ENCODE data around the gene SPRY4. TPM values are rescaled to one million over a fixed set of nuclear protein-coding genes. Genes with fewer than 3 reads are reported as not detected.

Gene SPRY4
- 5.4 and 5.9 TPM in 2 replicates for total RNA-seq

- H3K4me1 ChIP-seq (ENCODE audit: insufficient read depth, low read length) = peaks cover 57% of the 10 kb centered on the region
- peaks cover 24% of the 10 kb centered on the region for H4K20me1 ChIP-seq (ENCODE audit: insufficient read depth, low read length)
- H3K9me3 ChIP-seq (ENCODE audit: low read depth, low read length) = no peaks in the 10 kb centered on the region
- TF ChIP-seq CTCF (IDR thresholded peaks at IDR 0.05; ENCODE audit: extremely low read depth, low read depth, low read length) = no peak
- H3K79me2 ChIP-seq (ENCODE audit: insufficient read depth, low read length) = peaks cover 77% of the 10 kb centered on the region
- H2AFZ ChIP-seq (ENCODE audit: low read length) = peak within 1 kb of the TSS; percentile 83
- no peaks in the 10 kb centered on the region for H3K36me3 ChIP-seq (ENCODE audit: insufficient read depth, low read length)
- H3K27ac ChIP-seq (ENCODE audit: low read depth, low read length) = peak within 1 kb of the TSS; percentile 95
- DNase-seq (ENCODE audit: insufficient read length, low spot score, missing footprints) = peak; percentile 94
- peak within 1 kb of the TSS; percentile 89 for H3K4me3 ChIP-seq (ENCODE audit: insufficient read depth, low read length)
- no peaks in the 10 kb centered on the region for H3K27me3 ChIP-seq (ENCODE audit: insufficient read depth, low read length)
- H3K4me2 ChIP-seq (ENCODE audit: insufficient read depth, low read length) = peak within 1 kb of the TSS; percentile 93
Measured at GRCh38 chr5:142324871-142325724, at the start of gene SPRY4. TSS of gene SPRY4 (minus strand) at chr5:142325021. CDS start at chr5:142315108, 9,913 bp downstream.

GRCh38 chr5:142368529-142368928 is 43.7 kb upstream of the SPRY4 start:
- no peak for TF ChIP-seq CTCF (IDR thresholded peaks at IDR 0.05; ENCODE audit: extremely low read depth, low read depth, low read length)
- Histone ChIP-seq H3K79me2 (ENCODE audit: insufficient read depth, low read length) (no peaks in the 10 kb centered on the region), H3K27me3 (ENCODE audit: insufficient read depth, low read length) (no peaks in the 10 kb centered on the region), H3K4me2 (ENCODE audit: insufficient read depth, low read length) (no peak overlapping the region), H4K20me1 (ENCODE audit: insufficient read depth, low read length) (no peaks in the 10 kb centered on the region), H3K36me3 (ENCODE audit: insufficient read depth, low read length) (no peaks in the 10 kb centered on the region), H3K4me3 (ENCODE audit: insufficient read depth, low read length) (no peak overlapping the region), H3K9me3 (ENCODE audit: low read depth, low read length) (no peaks in the 10 kb centered on the region), H3K27ac (ENCODE audit: low read depth, low read length) (no peak overlapping the region), H2AFZ (ENCODE audit: low read length) (no peak overlapping the region), H3K4me1 (ENCODE audit: insufficient read depth, low read length) (no peaks in the 10 kb centered on the region)
- DNase-seq (ENCODE audit: insufficient read length, low spot score, missing footprints) = no peak

- no peak overlapping the region for H3K4me2 ChIP-seq (ENCODE audit: insufficient read depth, low read length)
Measured at GRCh38 chr5:142366007-142366406, 41.2 kb upstream of the SPRY4 start.

More at GRCh38 chr5:142366007-142366406, 41.2 kb upstream of the SPRY4 start:
- no peak for DNase-seq (ENCODE audit: insufficient read length, low spot score, missing footprints)
- Histone ChIP-seq H3K27me3 (ENCODE audit: insufficient read depth, low read length) (no peaks in the 10 kb centered on the region), H3K4me3 (ENCODE audit: insufficient read depth, low read length) (no peak overlapping the region), H4K20me1 (ENCODE audit: insufficient read depth, low read length) (no peaks in the 10 kb centered on the region), H3K79me2 (ENCODE audit: insufficient read depth, low read length) (no peaks in the 10 kb centered on the region), H3K9me3 (ENCODE audit: low read depth, low read length) (no peaks in the 10 kb centered on the region), H3K4me1 (ENCODE audit: insufficient read depth, low read length) (peaks cover 10% of the 10 kb centered on the region), H2AFZ (ENCODE audit: low read length) (no peak overlapping the region), H3K27ac (ENCODE audit: low read depth, low read length) (no peak overlapping the region), H3K36me3 (ENCODE audit: insufficient read depth, low read length) (no peaks in the 10 kb centered on the region)
- no peak for TF ChIP-seq CTCF (IDR thresholded peaks at IDR 0.05; ENCODE audit: extremely low read depth, low read depth, low read length)

Measured in osteoblast (primary cell).